Measurements from ENCODE around the gene EIF4G2. TPM values are rescaled to one million over a fixed set of nuclear protein-coding genes. Genes with fewer than 3 reads are reported as not detected.
A peak's percentile ranks its signal among the peaks of the same experiment; 100 is the strongest.

The EIF4G2 gene
- total RNA-seq, 8 experiments from 2014 or later: 489 to 880 (median 640) TPM

- WGBS, 10 experiments: 30 to 100% (median 86%) methylated on average over 1 to 6 of the region's 6 CpGs
- no peak overlapping the region for H3K27ac ChIP-seq
- peaks cover 18 to 24% of the 10 kb centered on the region in 2 donors for H3K4me1 ChIP-seq (replicated peaks in 1 of 2)
- no peak for ATAC-seq (replicated peaks in 6 of 8)
- in situ Hi-C loops (cut with MboI; ENCODE audit: low pct_unique_long_range_greater_than_20kb in 2 of 9, low sequenced_read_pairs in 9 of 9, unreplicated experiment in 9 of 9): no loop called here
- H3K4me3 ChIP-seq: no peak overlapping the region
Measured at GRCh38 chr11:10803676-10804075, 5.0 kb downstream of the EIF4G2 start.

GRCh38 chr11:10800292-10800691, 8.4 kb downstream of the EIF4G2 start:
- no peak for ATAC-seq (replicated peaks in 6 of 8)
- in situ Hi-C loops (cut with MboI; ENCODE audit: low pct_unique_long_range_greater_than_20kb in 2 of 9, low sequenced_read_pairs in 9 of 9, unreplicated experiment in 9 of 9): no loop called here
- Histone ChIP-seq H3K27ac (no peak overlapping the region), H3K4me1 (replicated peaks in 1 of 2) (peaks cover 5 to 6% of the 10 kb centered on the region in 2 donors), H3K4me3 (no peak overlapping the region)
- 88 to 100% (median 100%) methylated on average over 1 to 2 of the region's 2 CpGs; no CpG with 5 or more reads in 1 of the 10 experiments for WGBS, 10 experiments

- Histone ChIP-seq H3K4me3 (no peak overlapping the region), H3K27ac (no peak overlapping the region), H3K4me1 (replicated peaks in 1 of 2) (peaks cover 0 to 3% of the 10 kb centered on the region in 2 donors)
- no peak for ATAC-seq (replicated peaks in 6 of 8)
- 46 to 100% (median 75%) methylated on average over 1 to 4 of the region's 4 CpGs; no CpG with 5 or more reads in 4 of the 10 experiments for WGBS, 10 experiments
- in situ Hi-C loops (cut with MboI; ENCODE audit: low pct_unique_long_range_greater_than_20kb in 2 of 9, low sequenced_read_pairs in 9 of 9, unreplicated experiment in 9 of 9): loop anchor here in 4 of 9 experiments (10.0 to 25.0 kb wide), 4 partner anchors 114 to 989 kb away; no protein-coding TSS in a partner anchor
Measured at GRCh38 chr11:10798330-10798928, 10.3 kb downstream of the EIF4G2 start.

- H3K4me1 ChIP-seq (replicated peaks in 1 of 2): peaks cover 0 to 3% of the 10 kb centered on the region in 2 donors
- ATAC-seq (replicated peaks in 6 of 8): no peak
- in situ Hi-C loops (cut with MboI; ENCODE audit: low pct_unique_long_range_greater_than_20kb in 2 of 9, low sequenced_read_pairs in 9 of 9, unreplicated experiment in 9 of 9): loop anchor here in 4 of 9 experiments (10.0 to 25.0 kb wide), 4 partner anchors 115 to 990 kb away; no protein-coding TSS in a partner anchor
- no peak overlapping the region for H3K4me3 ChIP-seq
- 53 to 100% (median 93%) methylated on average over 2 to 3 of the region's 3 CpGs; no CpG with 5 or more reads in 3 of the 10 experiments for WGBS, 10 experiments
- H3K27ac ChIP-seq: no peak overlapping the region
Measured at GRCh38 chr11:10797531-10797930, 11.2 kb downstream of the EIF4G2 start.

- no peak for ATAC-seq (replicated peaks in 6 of 8)
- 25 to 100% (median 91%) methylated on average over 1 to 2 of the region's 2 CpGs; no CpG with 5 or more reads in 2 of the 10 experiments for WGBS, 10 experiments
- in situ Hi-C loops (cut with MboI; ENCODE audit: low pct_unique_long_range_greater_than_20kb in 2 of 9, low sequenced_read_pairs in 9 of 9, unreplicated experiment in 9 of 9): loop anchor here in 4 of 9 experiments (10.0 to 25.0 kb wide), 4 partner anchors 115 to 990 kb away; no protein-coding TSS in a partner anchor
- no peak overlapping the region for H3K27ac ChIP-seq
- H3K4me3 ChIP-seq: no peak overlapping the region
- H3K4me1 ChIP-seq (replicated peaks in 1 of 2): peaks cover 0 to 3% of the 10 kb centered on the region in 2 donors
Measured at GRCh38 chr11:10797001-10797400, 11.7 kb downstream of the EIF4G2 start.

- Histone ChIP-seq H3K27ac (no peak overlapping the region), H3K4me3 (no peak overlapping the region), H3K4me1 (replicated peaks in 1 of 2) (peaks cover 0 to 3% of the 10 kb centered on the region in 2 donors)
- no peak for ATAC-seq (replicated peaks in 6 of 8)
- in situ Hi-C loops (cut with MboI; ENCODE audit: low pct_unique_long_range_greater_than_20kb in 2 of 9, low sequenced_read_pairs in 9 of 9, unreplicated experiment in 9 of 9): loop anchor here in 4 of 9 experiments (10.0 to 25.0 kb wide), 4 partner anchors 116 to 991 kb away; no protein-coding TSS in a partner anchor
- 0 to 100% (median 51%) methylated on average over 1 to 2 of the region's 2 CpGs; no CpG with 5 or more reads in 4 of the 10 experiments for WGBS, 10 experiments
Measured at GRCh38 chr11:10796191-10796590, 12.5 kb downstream of the EIF4G2 start.

GRCh38 chr11:10793470-10794255, 15.1 kb downstream of the EIF4G2 start:
- no peak for ATAC-seq (replicated peaks in 6 of 8)

GRCh38 chr11:10792385-10793068, 16.2 kb downstream of the EIF4G2 start:
- Histone ChIP-seq H3K4me3 (no peak overlapping the region), H3K4me1 (replicated peaks in 1 of 2) (no peaks in the 10 kb centered on the region), H3K27ac (no peak overlapping the region)
- peak; percentile 88 to 94 (median 92) for ATAC-seq (replicated peaks in 6 of 8)
- in situ Hi-C loops (cut with MboI; ENCODE audit: low pct_unique_long_range_greater_than_20kb in 2 of 9, low sequenced_read_pairs in 9 of 9, unreplicated experiment in 9 of 9): loop anchor here in 4 of 9 experiments (10.0 to 25.0 kb wide), 4 partner anchors 120 to 995 kb away; no protein-coding TSS in a partner anchor
- WGBS, 10 experiments: 0 to 80% (median 20%) methylated on average over 1 to 12 of the region's 24 CpGs; no CpG with 5 or more reads in 1 of the 10 experiments

More at GRCh38 chr11:10793470-10794255, 15.1 kb downstream of the EIF4G2 start:
- in situ Hi-C loops (cut with MboI; ENCODE audit: low pct_unique_long_range_greater_than_20kb in 2 of 9, low sequenced_read_pairs in 9 of 9, unreplicated experiment in 9 of 9): loop anchor here in 4 of 9 experiments (10.0 to 25.0 kb wide), 4 partner anchors 119 to 994 kb away; no protein-coding TSS in a partner anchor
- WGBS, 10 experiments: 32 to 96% (median 84%) methylated on average over 3 to 10 of the region's 11 CpGs
- Histone ChIP-seq H3K4me3 (no peak overlapping the region), H3K27ac (no peak overlapping the region), H3K4me1 (replicated peaks in 1 of 2) (no peaks in the 10 kb centered on the region)

- in situ Hi-C loops (cut with MboI; ENCODE audit: low pct_unique_long_range_greater_than_20kb in 2 of 9, low sequenced_read_pairs in 9 of 9, unreplicated experiment in 9 of 9): loop anchor here in 5 of 9 experiments (10.0 to 25.0 kb wide), 4 partner anchors 126 to 1001 kb away; no protein-coding TSS in a partner anchor
- WGBS, 10 experiments: 63 to 100% (median 96%) methylated on average over 1 to 5 of the region's 5 CpGs; no CpG with 5 or more reads in 6 of the 10 experiments
- H3K4me1 ChIP-seq (replicated peaks in 1 of 2): peaks cover 8 to 13% of the 10 kb centered on the region in 2 donors
- ATAC-seq (replicated peaks in 6 of 8): no peak
- H3K27ac ChIP-seq: no peak overlapping the region
- H3K4me3 ChIP-seq: no peak overlapping the region
Measured at GRCh38 chr11:10786451-10786850, 22.3 kb downstream of the EIF4G2 start.

- 20 to 63% (median 49%) methylated on average over 1 to 3 of the region's 4 CpGs; no CpG with 5 or more reads in 5 of the 10 experiments for WGBS, 10 experiments
- H3K4me1 ChIP-seq (replicated peaks in 1 of 2): peaks cover 8 to 13% of the 10 kb centered on the region in 2 donors
- H3K4me3 ChIP-seq: no peak overlapping the region
- ATAC-seq (replicated peaks in 6 of 8): peak in 6 of 8 experiments; percentile 20 to 95 (median 82)
- in situ Hi-C loops (cut with MboI; ENCODE audit: low pct_unique_long_range_greater_than_20kb in 2 of 9, low sequenced_read_pairs in 9 of 9, unreplicated experiment in 9 of 9): loop anchor here in 5 of 9 experiments (10.0 to 25.0 kb wide), 4 partner anchors 127 to 1002 kb away; no protein-coding TSS in a partner anchor
- H3K27ac ChIP-seq: no peak overlapping the region
Measured at GRCh38 chr11:10785146-10785474, 23.6 kb downstream of the EIF4G2 start.

- ATAC-seq (replicated peaks in 6 of 8): peak in 6 of 8 experiments; percentile 27 to 81 (median 66)
Measured at GRCh38 chr11:10784232-10785145, 24.2 kb downstream of the EIF4G2 start.

More at GRCh38 chr11:10784232-10785145, 24.2 kb downstream of the EIF4G2 start:
- H3K27ac ChIP-seq: no peak overlapping the region
- H3K4me1 ChIP-seq (replicated peaks in 1 of 2): peaks cover 8 to 13% of the 10 kb centered on the region in 2 donors
- H3K4me3 ChIP-seq: no peak overlapping the region
- WGBS, 10 experiments: 26 to 71% (median 60%) methylated on average over 2 to 7 of the region's 10 CpGs; no CpG with 5 or more reads in 2 of the 10 experiments
- in situ Hi-C loops (cut with MboI; ENCODE audit: low pct_unique_long_range_greater_than_20kb in 2 of 9, low sequenced_read_pairs in 9 of 9, unreplicated experiment in 9 of 9): loop anchor here in 5 of 9 experiments (10.0 to 25.0 kb wide), 4 partner anchors 128 to 1003 kb away; no protein-coding TSS in a partner anchor

Data from motor neuron (in vitro differentiated cells).